Measurements from ENCODE around the gene NSUN2.
A peak's percentile ranks its signal among the peaks of the same experiment; 100 is the strongest.
"Not testable (repeated sequence)": the region's sequence is repeated elsewhere in the genome, so short reads cannot be mapped to it uniquely, and the experiment has no call there.

Gene NSUN2

DNA sequence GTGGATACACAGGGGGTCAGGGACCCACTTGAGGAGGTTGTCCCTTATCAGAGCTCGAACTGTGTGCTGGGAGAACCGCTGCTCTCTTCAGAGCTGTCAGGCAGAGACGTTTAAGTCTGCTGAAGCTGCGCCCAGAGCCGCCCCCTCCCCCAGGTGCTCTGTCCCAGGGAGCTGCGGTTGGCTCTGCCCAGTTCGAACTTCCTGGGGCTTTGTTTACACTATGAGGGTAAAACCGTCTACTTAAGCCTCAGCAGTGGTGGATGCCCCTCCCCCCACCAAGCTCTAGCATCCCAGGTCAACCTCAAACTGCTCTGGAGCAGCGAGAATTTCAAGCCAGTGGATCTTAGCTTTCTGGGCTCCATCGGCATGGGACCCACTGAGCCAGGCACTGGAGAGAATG is 16.3 kb upstream of the NSUN2 start:
- DNase-seq, result no peak

GRCh38 chr5:6645571-6646362 is 12.9 kb upstream of the NSUN2 start:
- DNase-seq; intact Hi-C loops (cut with DNase I): not testable (repeated sequence)

More for the DNA sequence above, 16.3 kb upstream of the NSUN2 start:
- intact Hi-C loops (cut with DNase I), result no loop called here

DNA sequence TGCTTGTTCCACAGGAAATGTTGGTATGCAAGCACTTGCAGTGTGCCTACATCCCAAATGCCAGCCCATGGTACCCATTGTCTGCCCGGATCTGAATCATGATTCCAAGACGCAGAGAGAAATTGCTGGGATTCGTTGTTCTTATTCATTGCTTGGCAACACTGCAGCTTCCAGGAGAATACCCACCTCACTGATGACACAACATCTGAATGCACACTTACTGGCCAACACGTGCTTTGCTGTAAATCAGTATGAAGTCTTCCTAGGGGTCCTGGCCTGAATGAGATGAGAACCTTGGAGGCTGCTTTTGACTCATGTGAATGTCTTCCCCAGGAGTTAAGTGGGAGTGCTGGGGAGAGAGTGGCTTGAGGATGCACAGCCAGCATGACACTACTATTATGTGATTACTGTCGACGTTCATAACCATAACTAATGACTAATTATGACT is 12.0 kb upstream of the NSUN2 start:
- intact Hi-C loops (cut with DNase I), result no loop called here
- DNase-seq, result no peak

- DNase-seq, result no peak
- intact Hi-C loops (cut with DNase I), result no loop called here
Measured at GRCh38 chr5:6642655-6643054, 9.8 kb upstream of the NSUN2 start.

DNA sequence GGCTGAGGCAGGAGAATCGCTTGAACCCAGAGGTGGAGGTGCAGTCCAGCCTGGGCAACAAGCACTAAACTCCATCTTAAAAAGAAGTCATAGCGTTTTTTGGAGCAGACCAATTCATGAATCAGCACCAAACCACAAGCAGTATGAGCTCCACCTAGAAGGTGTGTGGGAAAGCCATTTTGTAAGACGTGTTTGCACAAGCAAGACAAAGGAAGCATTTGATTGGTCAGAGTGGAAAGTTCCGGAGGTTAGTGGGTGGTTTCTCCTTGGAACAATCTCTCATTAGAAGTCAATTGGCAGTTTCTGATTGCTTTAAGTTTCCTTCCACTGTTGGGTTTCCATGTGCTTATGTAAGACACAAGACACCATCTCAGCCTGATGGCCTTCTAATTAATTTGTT is 5.4 kb upstream of the NSUN2 start:
- intact Hi-C loops (cut with DNase I), result no loop called here
- DNase-seq, result peak in 1 of 42 donors; percentile 10

GRCh38 chr5:6637590-6637989 is 4.7 kb upstream of the NSUN2 start:
- DNase-seq, result no peak
- intact Hi-C loops (cut with DNase I), result no loop called here

DNA sequence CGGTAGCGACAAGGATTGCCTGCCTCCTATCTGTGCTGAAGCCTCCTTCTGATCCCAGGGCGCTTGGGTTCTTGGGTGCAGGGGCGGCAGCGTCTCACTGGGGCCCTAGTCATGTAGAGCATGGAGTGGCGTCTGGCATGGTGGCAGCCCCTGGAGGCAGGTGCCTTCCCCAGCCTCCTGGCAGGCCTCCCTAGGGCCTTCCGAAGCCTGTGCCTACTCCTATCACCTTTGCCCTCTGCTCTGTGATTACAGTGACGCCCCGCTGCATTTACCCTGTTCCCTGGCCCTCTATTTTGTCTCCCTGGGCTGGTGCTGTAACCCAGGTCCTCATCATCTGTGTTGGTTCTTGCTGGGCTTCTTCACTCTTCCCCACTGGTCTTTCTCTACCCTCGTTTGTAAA is 4.2 kb upstream of the NSUN2 start:
- intact Hi-C loops (cut with DNase I), result no loop called here
- no peak for DNase-seq

GRCh38 chr5:6636293-6636692 is 3.4 kb upstream of the NSUN2 start:
- DNase-seq, result no peak
- intact Hi-C loops (cut with DNase I), result no loop called here

- intact Hi-C loops (cut with DNase I), result no loop called here
- no peak for DNase-seq
Measured at GRCh38 chr5:6634788-6635430, 2.1 kb upstream of the NSUN2 start.

GRCh38 chr5:6634306-6634705 is 1.5 kb upstream of the NSUN2 start:
- intact Hi-C loops (cut with DNase I), result no loop called here
- no peak for DNase-seq

DNA sequence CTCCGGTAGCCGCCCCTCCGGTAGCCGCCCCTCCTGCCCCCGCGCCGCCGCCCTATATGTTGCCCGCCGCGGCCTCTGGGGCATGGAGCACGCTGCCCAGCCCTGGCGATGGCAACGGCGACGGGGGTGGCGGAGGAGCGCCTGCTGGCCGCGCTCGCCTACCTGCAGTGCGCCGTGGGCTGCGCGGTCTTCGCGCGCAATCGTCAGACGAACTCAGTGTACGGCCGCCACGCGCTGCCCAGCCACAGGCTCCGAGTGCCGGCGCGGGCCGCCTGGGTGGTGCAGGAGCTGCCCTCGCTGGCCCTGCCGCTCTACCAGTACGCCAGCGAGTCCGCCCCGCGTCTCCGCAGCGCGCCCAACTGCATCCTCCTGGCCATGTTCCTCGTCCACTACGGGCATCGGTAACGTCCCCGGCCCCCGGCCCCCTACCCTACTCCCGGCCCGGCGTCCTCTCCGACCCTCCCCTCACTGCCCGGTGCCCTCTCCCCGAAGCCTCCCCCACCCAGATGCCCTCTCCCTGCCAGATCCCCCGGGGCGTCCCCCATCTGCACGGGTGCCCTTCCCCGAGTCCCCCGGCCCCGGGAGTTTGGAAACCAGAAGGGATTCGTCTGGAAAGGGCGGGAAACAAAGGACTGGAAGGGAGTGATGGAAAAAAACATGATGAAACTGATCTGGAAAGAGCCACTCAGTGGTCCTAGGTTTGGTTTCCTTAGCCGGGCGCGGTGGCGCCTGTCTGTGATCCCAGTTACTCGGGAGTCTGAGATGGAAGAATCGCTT is 813 bp upstream of the NSUN2 start:
- peak in 27 of 42 donors; percentile 4 to 55 (median 27) for DNase-seq
- intact Hi-C loops (cut with DNase I), result loop anchor here (2.0 kb wide), 1 partner anchor 81 kb away; no protein-coding TSS in a partner anchor

DNA sequence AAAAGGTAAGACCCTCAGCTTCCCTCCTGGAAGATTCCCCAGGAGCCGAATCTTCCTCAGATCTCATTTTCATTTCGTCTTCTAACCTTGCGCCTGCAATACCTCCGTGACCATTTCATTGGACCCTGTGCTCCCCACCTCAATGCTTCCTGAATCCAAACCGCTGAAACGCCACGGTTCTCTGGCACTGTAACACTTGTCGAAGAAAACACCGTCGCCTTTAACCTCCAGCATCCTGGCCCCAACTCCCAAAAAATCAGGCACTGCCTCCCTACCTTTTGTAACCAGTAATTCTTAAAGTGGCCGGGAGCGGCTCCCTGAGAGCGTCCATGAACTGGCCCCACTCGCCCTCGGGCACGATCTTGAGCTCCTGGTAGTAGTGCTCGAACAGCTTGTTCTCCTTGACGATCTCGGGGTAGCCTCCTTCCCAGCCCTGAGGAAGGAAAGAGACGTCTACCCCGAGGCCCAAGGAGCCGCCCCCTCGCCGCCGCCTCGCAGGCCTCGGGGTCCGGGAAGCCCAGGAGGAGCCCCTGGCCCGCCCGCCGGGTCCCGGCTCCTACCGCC is 438 bp downstream of the NSUN2 start:
- DNase-seq, result peak in 18 of 42 donors; percentile 12 to 55 (median 29)
- intact Hi-C loops (cut with DNase I), result loop anchor here (2.0 kb wide), 1 partner anchor 82 kb away; no protein-coding TSS in a partner anchor

- intact Hi-C loops (cut with DNase I), result no loop called here
- DNase-seq, result no peak
Measured at GRCh38 chr5:6631441-6631840, 1.4 kb downstream of the NSUN2 start.

DNA sequence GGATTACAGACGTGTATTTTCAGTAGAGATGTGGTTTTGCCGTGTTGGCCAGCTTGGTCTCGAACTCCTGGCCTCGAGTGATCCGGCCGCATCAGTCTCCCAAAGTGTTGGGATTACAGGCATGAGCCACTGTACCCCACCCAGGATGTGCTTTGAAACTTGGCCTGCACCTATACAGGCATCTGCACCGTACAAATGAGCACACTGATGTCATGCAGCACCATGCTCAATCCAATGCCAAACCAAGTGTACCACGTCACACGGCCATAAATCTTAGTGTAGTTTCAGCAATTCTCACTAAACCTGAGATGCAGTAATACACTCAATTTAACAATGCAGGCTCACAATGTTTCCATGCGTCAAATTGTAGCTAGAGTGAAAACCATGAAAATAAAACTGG is 6.3 kb downstream of the NSUN2 start:
- DNase-seq, result no peak
- intact Hi-C loops (cut with DNase I), result no loop called here

DNA sequence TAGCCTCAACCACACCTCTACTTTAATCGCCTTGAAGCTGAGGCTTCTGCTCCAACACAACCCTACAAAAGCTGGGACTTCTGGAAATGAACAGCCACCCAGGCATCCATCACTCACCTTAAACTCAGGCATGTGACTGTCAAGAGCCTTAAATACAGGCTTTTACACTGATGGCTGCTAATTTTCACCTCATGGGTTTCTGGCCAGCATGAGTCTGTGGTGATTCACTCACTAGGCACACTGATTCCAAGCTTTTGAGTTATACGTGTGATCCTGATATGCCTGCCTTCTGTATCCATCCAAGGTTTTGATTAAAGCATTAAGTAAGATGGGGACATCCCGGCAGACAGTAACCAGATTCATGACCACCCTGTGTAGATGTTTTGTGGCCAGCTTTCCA is 8.9 kb downstream of the NSUN2 start:
- no peak for DNase-seq
- intact Hi-C loops (cut with DNase I), result no loop called here

DNA sequence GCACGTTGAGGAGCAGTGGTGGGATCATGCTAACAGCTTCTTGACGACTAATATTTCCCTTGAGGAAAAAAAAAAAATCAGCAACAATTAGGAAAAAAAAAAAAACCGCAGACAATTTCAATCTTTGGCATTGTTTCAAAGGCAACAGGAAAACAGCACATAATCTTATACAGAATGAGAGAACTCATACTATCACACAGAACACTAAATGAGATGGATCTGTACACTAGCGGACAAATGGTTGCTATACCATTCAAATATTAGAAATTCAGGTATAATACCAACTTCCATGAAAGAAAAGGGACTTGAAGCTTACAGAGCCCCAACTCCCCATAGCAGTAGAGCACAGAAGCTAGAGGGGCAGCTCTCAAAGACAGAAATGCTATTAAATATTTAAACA is 9.6 kb downstream of the NSUN2 start:
- no peak for DNase-seq
- intact Hi-C loops (cut with DNase I), result no loop called here

GRCh38 chr5:6616632-6617031 is 16.2 kb downstream of the NSUN2 start:
- intact Hi-C loops (cut with DNase I), result no loop called here

DNA sequence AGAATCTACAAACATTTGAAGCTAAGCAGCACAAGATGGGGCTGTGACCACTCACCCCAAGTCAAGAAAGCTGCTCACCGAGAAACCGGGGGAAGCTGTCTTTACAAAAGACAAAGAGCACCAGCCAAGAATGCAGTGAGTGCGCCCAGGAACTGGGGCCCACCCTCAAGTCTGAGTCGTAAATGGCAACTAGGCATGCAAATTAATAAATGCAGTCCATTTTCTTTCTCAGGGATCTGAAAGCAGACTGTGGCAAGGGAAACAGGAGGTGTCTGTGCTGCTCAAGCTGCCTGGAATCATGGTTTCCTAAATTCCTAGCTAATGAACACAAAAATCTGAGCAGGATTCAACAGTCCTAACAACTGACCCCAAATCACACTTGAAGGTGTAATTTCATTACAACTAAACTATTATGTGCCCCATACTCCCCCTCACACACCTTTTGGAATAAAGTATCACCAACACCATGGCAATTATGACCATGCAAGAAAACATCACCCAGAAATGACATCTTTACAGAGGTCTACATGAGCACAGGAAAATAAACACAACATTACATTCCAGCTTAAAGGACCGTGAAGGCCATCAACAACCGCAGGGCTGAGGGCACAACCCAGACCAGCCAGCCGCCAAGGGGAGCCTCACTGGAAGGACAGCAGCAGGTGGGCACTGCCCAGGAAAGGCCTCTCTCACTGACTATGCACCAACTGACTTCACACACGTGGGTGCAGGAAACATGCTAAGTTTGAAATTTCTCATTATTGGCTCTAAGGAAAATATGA is 17.6 kb downstream of the NSUN2 start:
- intact Hi-C loops (cut with DNase I), result no loop called here
- DNase-seq, result no peak

More at GRCh38 chr5:6616632-6617031, 16.2 kb downstream of the NSUN2 start:
- DNase-seq, result no peak
